Stimulated activated CD8-positive, alpha-beta memory T cell treated with anti-CD3 and anti-CD28 coated beads, Interleukin-12 subunit alpha, Interleukin-12 subunit beta, amount 100 ng/mL, for 4 hours (primary cell): ENCODE measurements around the gene FNBP1.

ENCODE experiments used
- DNase-seq: peaks from one replicate; pipeline ENCODE4 v3.0.0-alpha.2; 2020; ENCODE audit warnings: low read depth

FNBP1 gene

DNA sequence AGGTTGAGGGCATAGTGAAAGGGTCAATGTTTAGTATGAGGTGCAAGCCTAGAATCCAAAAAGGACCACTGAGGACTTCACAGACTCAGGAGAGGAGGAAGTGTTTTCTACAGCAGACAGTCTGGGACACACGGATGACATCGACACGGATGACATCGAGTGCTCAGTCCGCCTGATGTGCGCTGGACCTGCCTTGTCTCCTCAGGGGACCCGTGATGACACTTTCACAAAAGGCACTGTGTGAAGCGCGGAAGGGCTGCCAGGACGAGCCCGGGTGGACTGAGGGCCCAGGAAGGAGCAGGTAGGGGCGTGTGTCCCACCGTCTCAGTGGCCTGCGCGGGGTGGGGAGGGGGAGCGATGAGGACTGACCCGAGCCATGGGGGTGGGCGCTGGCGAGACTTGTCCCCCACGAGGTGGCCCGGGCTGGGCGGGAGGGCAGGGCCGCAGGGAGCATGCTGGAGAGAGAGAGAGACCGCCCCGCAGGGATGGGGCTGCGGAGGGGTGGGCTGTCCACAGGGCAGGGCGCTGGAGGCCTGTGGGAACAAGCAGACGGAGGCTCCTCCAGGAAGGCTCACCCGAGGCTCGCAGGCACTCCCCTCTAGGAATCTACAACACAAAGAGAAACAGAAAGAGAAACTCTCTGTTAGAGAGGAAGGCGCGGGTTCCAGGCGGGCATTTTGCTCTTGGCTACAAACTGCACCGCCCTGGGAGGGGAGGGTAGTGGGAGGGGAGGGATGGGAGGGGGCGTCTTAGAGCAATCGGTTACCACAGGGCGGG, 152.9 kb downstream of the FNBP1 start:
- DNase-seq, result no peak

- no peak for DNase-seq
Observed at GRCh38 chr9:129889122-129889940, 153.7 kb downstream of the FNBP1 start.

DNA sequence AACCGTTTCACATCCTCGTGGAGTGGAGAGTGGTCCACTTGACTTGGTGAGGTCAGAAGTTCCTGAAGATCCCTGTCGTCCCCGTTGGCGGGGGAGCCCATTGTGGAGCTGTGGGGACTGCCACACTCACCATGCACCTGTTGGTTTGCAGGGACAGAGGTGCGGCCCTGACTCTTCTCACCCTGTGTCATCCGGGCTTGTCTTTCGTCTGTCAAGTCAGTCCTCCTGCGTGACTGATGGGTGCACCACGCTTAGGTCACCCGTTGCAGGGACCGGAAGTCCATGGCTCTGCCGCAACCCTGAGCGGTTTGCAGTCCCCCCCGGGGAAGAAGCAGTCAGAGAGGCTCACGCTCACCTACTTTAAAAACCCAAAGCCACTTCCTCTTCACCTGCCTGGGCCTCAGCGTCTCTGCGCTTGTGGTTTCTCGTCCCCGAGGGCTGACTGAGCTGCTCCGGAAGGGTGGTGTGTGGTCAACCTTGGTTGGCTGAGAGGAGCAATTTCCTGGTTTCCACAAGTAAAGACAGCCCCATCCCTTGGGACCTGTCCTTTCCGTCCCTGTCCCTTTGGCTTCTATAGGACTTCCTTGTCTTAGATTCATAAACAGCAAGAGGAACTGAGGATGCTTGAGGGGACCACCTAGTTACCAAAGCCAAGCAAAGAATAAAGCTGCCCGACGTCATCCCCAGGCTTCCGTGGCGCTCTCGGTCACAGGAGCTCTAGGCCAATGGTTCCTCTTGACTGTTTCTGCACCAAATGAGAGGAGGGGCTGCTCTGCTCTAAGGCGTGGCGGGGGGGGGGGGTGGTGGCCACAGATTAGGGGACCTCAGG, 154.5 kb downstream of the FNBP1 start:
- peak; percentile 85 for DNase-seq

DNA sequence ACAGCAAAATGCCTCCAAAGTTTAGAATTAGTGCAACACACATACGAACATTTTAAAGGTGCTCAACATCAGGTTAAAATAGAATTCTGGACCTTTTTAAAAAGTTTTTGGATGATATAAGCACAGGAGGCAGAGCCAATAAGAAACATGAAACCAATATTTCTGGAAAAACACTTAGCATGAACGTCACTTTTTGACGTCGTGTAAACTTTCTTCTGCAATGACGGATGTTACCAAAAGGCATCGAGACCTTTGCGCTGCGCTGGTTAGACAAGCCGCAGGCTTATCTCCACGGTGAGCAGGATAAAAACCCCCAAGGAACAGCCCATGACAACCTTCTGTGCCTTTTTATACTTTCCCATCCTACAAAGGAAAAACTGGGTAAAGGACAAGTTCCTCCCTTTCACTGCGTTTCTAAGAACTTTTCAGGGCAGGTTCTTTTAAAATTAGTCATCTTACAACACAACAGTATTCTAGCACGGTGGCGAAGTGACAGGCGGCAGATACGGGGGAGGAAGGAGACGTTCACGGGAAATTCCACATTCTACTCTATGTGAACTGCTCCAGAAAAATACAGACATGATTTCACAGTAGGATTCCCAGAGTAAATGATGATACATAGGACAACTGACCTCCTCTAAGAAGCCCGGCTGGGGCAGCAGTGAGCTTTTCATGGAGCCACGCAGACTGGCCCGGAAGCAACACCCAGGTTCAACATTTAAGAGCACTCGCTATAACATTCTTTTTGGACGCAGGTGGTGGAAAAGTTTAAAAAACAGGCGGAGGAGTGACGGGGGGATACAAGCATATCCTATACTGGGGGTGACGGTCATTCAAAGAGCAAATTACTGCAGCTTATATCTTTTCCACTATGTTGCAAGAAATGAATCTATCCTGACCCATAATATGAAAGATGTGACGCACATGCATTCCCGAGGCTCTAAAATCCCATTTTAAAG, 155.4 kb downstream of the FNBP1 start:
- no peak for DNase-seq

- DNase-seq, result no peak
Observed at GRCh38 chr9:129886226-129887174, 156.5 kb downstream of the FNBP1 start.

DNA sequence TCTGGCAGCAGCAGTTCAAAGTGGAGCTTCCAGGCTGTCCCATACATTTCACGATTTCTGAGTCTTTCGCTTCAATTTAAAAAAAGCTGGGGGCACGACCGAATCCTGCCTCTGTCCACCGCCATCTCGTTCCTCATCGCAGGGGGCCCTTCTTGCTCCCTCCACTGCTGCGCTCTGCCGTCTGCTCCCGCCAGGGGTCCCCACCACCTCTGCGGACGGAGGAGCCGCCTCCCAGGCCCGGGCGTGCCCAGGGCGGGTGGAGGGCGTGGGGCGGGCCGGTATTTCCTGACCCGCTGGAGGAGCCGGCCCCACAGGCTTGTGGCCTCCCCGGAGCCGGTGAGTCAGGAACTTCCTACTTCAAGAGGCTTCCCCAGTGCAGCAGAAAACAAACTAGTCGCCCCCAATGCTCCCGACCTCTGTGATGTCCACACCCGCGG, 157.3 kb downstream of the FNBP1 start:
- peak; percentile 86 for DNase-seq

DNA sequence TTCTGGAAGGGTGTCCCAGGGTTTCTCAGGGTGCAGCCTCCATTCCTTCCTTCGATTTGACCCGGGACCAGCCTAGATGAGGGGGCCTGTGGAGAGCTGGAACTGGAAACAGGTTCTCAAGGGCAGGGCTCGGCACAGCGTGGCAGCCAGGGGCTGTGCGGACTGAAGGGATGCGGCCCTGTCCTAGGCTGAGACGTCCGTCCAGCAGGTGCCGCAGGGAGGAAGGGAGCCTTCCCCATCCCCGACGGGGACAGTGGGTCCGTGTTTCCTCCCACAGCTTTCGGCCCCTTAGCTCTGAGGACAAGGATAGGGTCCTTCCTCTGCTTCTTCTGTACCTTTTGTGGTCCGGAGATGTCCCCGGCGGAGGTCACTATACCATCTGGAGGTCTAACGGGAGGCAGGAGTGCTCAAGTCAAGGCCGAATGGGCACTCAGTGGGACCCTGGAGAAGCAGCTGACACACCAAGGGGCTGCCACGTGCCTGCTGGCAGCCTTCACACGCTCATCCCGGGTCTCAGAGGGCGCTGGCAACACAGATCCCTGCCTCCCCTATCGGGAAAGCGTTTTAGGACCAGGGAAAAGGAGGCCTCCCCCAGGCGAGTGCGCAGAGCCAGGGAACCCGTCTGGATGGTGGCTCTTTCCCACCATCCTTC, 157.8 kb downstream of the FNBP1 start:
- no peak for DNase-seq

GRCh38 chr9:129884220-129885017, 158.6 kb downstream of the FNBP1 start:
- peak; percentile 90 for DNase-seq

GRCh38 chr9:129881547-129882324, 161.3 kb downstream of the FNBP1 start:
- no peak for DNase-seq

DNA sequence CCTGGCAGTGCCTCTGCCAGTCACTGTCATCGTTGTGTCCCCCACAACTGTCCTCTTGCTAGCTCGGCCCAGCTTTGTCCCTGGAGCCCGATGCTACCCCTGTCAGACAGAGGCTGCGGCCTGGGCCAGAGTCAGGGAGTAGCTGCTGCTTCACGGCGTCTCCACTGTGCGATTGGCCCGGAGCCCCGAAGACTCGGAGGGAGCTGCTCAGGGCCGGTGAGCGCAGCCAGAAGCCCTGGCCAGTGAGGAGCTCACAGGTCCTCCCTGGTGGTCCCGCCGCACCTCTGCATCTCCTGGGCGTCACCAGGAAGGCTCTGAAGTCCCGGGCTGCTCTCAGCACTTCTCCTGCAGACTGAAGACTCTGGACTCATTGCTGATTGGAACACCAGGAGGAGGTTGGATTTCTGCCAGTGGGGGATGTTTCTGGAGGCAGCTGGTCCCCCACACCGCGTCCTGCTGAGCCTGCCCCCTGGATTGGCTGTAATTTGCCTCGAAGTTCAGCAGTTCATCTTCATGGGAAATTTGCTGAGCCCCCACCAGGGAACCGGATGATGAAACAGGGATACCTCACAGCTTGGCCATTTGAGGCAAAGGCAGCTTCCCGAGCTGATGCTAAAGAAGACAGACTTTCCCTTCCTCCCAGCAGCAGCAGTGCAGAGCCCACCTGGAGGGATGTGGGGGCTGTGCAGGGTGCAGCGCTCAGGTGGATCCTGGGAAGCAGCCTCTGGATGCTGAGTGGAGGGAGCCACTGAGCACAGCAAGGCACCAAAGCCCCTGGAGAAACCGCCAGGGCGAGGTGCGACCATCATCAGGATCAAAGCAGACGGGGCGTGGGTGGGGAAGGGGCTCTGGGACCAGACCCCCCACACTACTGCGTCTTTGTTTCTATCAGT, 162.1 kb downstream of the FNBP1 start:
- DNase-seq, result no peak

- no peak for DNase-seq
Observed at GRCh38 chr9:129879991-129880653, 162.9 kb downstream of the FNBP1 start.

DNA sequence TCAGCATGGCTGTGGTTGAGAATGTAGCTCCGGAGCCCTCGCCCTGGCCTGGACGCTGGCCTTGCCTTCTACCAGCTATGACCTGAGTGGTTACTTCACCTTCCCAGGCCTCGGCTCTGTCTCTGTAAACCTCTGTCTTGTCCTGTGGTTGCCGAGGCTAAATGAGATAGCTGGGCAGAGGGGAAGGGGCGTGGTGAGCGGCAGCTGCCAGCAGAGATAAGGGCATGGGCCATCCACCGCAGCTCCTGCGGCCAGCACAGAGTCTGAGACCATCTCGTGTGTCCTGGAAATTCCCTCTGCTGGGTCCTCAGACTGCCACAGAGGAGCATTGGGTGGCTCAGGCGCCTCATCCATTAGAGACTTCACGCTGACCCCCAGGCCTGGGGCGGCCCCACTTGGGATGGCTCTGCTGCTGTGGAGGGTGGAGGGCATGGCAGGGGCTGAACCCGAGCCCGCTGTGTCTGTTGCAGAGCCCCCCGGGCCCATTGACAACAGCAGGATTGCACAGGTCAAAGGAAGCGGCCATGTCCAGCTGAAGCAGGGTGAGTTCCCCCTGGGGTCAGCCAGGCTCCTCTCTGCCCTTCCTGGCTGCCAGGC, 163.8 kb downstream of the FNBP1 start:
- no peak for DNase-seq

DNA sequence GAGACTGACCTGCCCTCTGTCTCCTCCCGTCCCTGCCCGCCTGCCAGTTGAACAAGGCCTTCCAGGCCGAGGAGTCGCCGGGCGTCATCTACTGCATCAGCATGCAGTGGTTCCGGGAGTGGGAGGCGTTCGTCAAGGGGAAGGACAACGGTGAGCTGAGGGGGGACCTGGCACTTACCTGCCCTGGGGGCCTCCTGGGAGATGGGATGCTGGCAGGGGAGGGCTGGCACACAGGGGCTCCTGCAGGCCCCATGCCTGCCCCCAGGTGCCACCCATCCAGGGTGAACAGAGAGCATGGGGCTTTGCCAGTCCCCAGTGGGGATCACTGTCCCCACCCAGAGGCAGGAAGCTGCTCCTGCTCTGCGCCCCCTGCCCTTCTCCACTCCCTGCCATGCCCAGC, 164.7 kb downstream of the FNBP1 start:
- no peak for DNase-seq

- no peak for DNase-seq
Observed at GRCh38 chr9:129876815-129877214, 166.2 kb downstream of the FNBP1 start.

GRCh38 chr9:129875687-129876395, 167.1 kb downstream of the FNBP1 start:
- no peak for DNase-seq
